WTC11 (cell line): ENCODE results near the gene CAMK2D.

Source experiments
- AR ChIP-seq: fragments of 250-450 bp; sonication (Bioruptor Pico); IDR thresholded peaks from 2 replicates; pipeline ENCODE4 v1.9.0; 2021; ENCODE audit warnings: mild to moderate bottlenecking
- ELF4 ChIP-seq: sonication (generic); formaldehyde crosslinking; IDR thresholded peaks from 2 replicates; pipeline ENCODE4 v1.8.1; 2022; ENCODE audit warnings: low read depth, mild to moderate bottlenecking, moderate library complexity, missing genetic modification reagents
- ESRRA ChIP-seq: sonication (generic); formaldehyde crosslinking; IDR thresholded peaks from 2 replicates; pipeline ENCODE4 v1.8.1; 2022; ENCODE audit warnings: mild to moderate bottlenecking, missing genetic modification reagents, borderline replicate concordance
- FOXK1 ChIP-seq: sonication (generic); formaldehyde crosslinking; IDR thresholded peaks from 2 replicates; pipeline ENCODE4 v1.8.0; 2022; ENCODE audit warnings: mild to moderate bottlenecking, moderate library complexity, missing genetic modification reagents
- FOXP1 ChIP-seq: sonication (generic); formaldehyde crosslinking; IDR thresholded peaks from 2 replicates; pipeline ENCODE4 v1.8.0; 2022; ENCODE audit warnings: missing genetic modification reagents, mild to moderate bottlenecking, moderate library complexity, borderline replicate concordance
- IRF1 ChIP-seq: sonication (generic); formaldehyde crosslinking; IDR thresholded peaks from 2 replicates; pipeline ENCODE4 v1.8.0; 2023; ENCODE audit warnings: missing genetic modification reagents
- MAX ChIP-seq: sonication (generic); formaldehyde crosslinking; IDR thresholded peaks from 2 replicates; pipeline ENCODE4 v1.8.0; 2022; ENCODE audit warnings: mild to moderate bottlenecking, missing genetic modification reagents
- MLX ChIP-seq: sonication (generic); formaldehyde crosslinking; IDR thresholded peaks from 2 replicates; pipeline ENCODE4 v1.8.1; 2023; ENCODE audit warnings: mild to moderate bottlenecking, missing genetic modification reagents, moderate library complexity
- NFE2L1 ChIP-seq: sonication (generic); formaldehyde crosslinking; IDR thresholded peaks from 2 replicates; pipeline ENCODE4 v1.8.1; 2023; ENCODE audit warnings: missing genetic modification reagents
- RELA ChIP-seq: sonication (generic); formaldehyde crosslinking; IDR thresholded peaks from 2 replicates; pipeline ENCODE4 v1.8.1; 2022; ENCODE audit warnings: missing genetic modification reagents, mild to moderate bottlenecking, borderline replicate concordance
- SMAD3 ChIP-seq: sonication (generic); formaldehyde crosslinking; IDR thresholded peaks from 2 replicates; pipeline ENCODE4 v1.8.0; 2022; ENCODE audit warnings: missing genetic modification reagents, mild to moderate bottlenecking, borderline replicate concordance
- SP1 ChIP-seq: sonication (generic); formaldehyde crosslinking; conservative IDR thresholded peaks from 2 replicates; pipeline ENCODE4 v1.8.1; 2022; ENCODE audit warnings: missing genetic modification reagents
- USF2 ChIP-seq: sonication (generic); formaldehyde crosslinking; IDR thresholded peaks from 2 replicates; pipeline ENCODE4 v1.8.1; 2023; ENCODE audit warnings: mild to moderate bottlenecking, missing genetic modification reagents, moderate library complexity
- TF ChIP-seq, protein P1 (sequence below): fragments of 200-600 bp; IDR thresholded peaks from 2 replicates; pipeline ENCODE4 v1.8.0; 2022; ENCODE audit warnings: antibody characterized with exemption

DNA sequence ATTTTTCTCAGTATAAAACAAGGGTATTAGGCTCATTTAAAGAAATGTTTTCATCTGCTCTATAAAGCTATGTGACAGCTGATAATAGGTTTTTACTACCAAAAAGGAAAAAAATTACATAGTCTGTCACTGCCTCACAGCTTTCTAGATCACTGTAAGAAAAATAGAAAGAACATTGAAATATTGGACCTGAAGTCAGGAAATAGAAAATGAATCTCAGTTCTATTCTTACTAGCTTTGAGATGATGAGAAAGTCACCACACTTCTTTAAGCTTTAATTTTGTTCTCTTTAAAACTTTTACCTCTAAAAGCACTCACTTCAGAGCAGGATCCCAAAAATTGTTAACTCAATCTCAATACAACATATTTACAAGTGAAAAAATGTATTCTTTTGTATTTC is 45.3 kb upstream of the CAMK2D start:
- TF ChIP-seq, protein P1, sequence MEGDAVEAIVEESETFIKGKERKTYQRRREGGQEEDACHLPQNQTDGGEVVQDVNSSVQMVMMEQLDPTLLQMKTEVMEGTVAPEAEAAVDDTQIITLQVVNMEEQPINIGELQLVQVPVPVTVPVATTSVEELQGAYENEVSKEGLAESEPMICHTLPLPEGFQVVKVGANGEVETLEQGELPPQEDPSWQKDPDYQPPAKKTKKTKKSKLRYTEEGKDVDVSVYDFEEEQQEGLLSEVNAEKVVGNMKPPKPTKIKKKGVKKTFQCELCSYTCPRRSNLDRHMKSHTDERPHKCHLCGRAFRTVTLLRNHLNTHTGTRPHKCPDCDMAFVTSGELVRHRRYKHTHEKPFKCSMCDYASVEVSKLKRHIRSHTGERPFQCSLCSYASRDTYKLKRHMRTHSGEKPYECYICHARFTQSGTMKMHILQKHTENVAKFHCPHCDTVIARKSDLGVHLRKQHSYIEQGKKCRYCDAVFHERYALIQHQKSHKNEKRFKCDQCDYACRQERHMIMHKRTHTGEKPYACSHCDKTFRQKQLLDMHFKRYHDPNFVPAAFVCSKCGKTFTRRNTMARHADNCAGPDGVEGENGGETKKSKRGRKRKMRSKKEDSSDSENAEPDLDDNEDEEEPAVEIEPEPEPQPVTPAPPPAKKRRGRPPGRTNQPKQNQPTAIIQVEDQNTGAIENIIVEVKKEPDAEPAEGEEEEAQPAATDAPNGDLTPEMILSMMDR, result no peak
- TF ChIP-seq FOXP1 (CRISPR knock-in tag), result no peak
- no peak for TF ChIP-seq ESRRA (CRISPR knock-in tag)
- TF ChIP-seq SMAD3 (CRISPR knock-in tag), result no peak
- TF ChIP-seq FOXK1 (CRISPR knock-in tag), result no peak
- no peak for TF ChIP-seq USF2 (CRISPR knock-in tag)
- TF ChIP-seq MLX, result no peak
- TF ChIP-seq NFE2L1 (CRISPR knock-in tag), result no peak
- TF ChIP-seq MAX, result no peak
- no peak for TF ChIP-seq AR
- TF ChIP-seq ELF4 (CRISPR knock-in tag), result no peak
- TF ChIP-seq IRF1 (CRISPR knock-in tag), result no peak
- TF ChIP-seq RELA (CRISPR knock-in tag), result no peak
- TF ChIP-seq SP1 (CRISPR knock-in tag), result no peak
